Activated CD4-positive, alpha-beta T cell treated with anti-CD3 and anti-CD28 coated beads, Interleukin-2, Interleukin-6, amounts not matched to agents 100 ng/mL and 50 ng/mL, durations not matched to agents 16 hours and 8 hours (primary cell): ENCODE results near the gene EEF1AKMT3.
A peak's percentile ranks its signal among the peaks of the same experiment; 100 is the strongest.

Experiments
- DNase-seq: peaks from one replicate; pipeline ENCODE4 v3.0.0-alpha.2; 2020

EEF1AKMT3 gene

GRCh38 chr12:57751788-57752667, 20.4 kb upstream of the EEF1AKMT3 start, which contains the start of gene CDK4:
CDK4 (minus strand) TSS chr12:57752310; CDS start chr12:57751717, 593 bp downstream.
- peak; percentile 99 for DNase-seq

- no peak for DNase-seq
These were observed 19.8 kb upstream of the EEF1AKMT3 start for GRCh38 chr12:57752668-57753000.

- no peak for DNase-seq
These were observed 18.6 kb upstream of the EEF1AKMT3 start for GRCh38 chr12:57753756-57754337.

GRCh38 chr12:57754411-57755193, 17.8 kb upstream of the EEF1AKMT3 start, which contains the start of gene MARCHF9:
MARCHF9 (plus strand) TSS chr12:57755103; CDS start chr12:57755529, 426 bp downstream.
- peak; percentile 89 for DNase-seq

- no peak for DNase-seq
These were observed 17.3 kb upstream of the EEF1AKMT3 start for GRCh38 chr12:57755194-57755453.

GRCh38 chr12:57755454-57756372, 16.7 kb upstream of the EEF1AKMT3 start:
- DNase-seq, result no peak

GRCh38 chr12:57756406-57757341, 15.7 kb upstream of the EEF1AKMT3 start:
- DNase-seq, result peak; percentile 85

- no peak for DNase-seq
These were observed 14.6 kb upstream of the EEF1AKMT3 start for GRCh38 chr12:57757771-57758170.

GRCh38 chr12:57758552-57759359, 13.7 kb upstream of the EEF1AKMT3 start:
- DNase-seq, result no peak

- DNase-seq, result peak; percentile 60
These were observed 12.9 kb upstream of the EEF1AKMT3 start for GRCh38 chr12:57759360-57759980.

- no peak for DNase-seq
These were observed 11.9 kb upstream of the EEF1AKMT3 start for GRCh38 chr12:57760347-57760982.

GRCh38 chr12:57761391-57761998, 10.9 kb upstream of the EEF1AKMT3 start:
- no peak for DNase-seq

GRCh38 chr12:57762463-57762862, 10.0 kb upstream of the EEF1AKMT3 start:
- no peak for DNase-seq

- no peak for DNase-seq
These were observed 8.3 kb upstream of the EEF1AKMT3 start for GRCh38 chr12:57763881-57764661.

GRCh38 chr12:57764662-57765002, 7.8 kb upstream of the EEF1AKMT3 start:
- DNase-seq, result no peak

- peak; percentile 66 for DNase-seq
These were observed 7.3 kb upstream of the EEF1AKMT3 start for GRCh38 chr12:57765003-57765697.

- no peak for DNase-seq
These were observed 6.5 kb upstream of the EEF1AKMT3 start for GRCh38 chr12:57765698-57766463.
